ENCODE results near the gene MFSD2A.

The MFSD2A gene

GRCh38 chr1:39964552-39964951, 9.6 kb downstream of the MFSD2A start:
- no peaks in the 10 kb centered on the region for H3K79me2 ChIP-seq
- no peaks in the 10 kb centered on the region for H3K36me3 ChIP-seq (ENCODE audit: control insufficient read depth, insufficient read depth, low read length)

GRCh38 chr1:39965044-39965443, 10.1 kb downstream of the MFSD2A start:
- H3K4me3 ChIP-seq (ENCODE audit: low read depth, low read length) = no peak overlapping the region
- no peaks in the 10 kb centered on the region for H3K36me3 ChIP-seq (ENCODE audit: control insufficient read depth, insufficient read depth, low read length)
- H3K4me1 ChIP-seq = no peaks in the 10 kb centered on the region
- TF ChIP-seq CTCF (IDR thresholded peaks at IDR 0.05) = no peak
- no peak overlapping the region for H3K4me2 ChIP-seq (ENCODE audit: low read length)
- H3K27ac ChIP-seq = no peak overlapping the region
- H2AFZ ChIP-seq = no peak overlapping the region
- no peaks in the 10 kb centered on the region for H3K27me3 ChIP-seq (ENCODE audit: control insufficient read depth, insufficient read depth, low read length)
- no peaks in the 10 kb centered on the region for H3K79me2 ChIP-seq
- no peak overlapping the region for H3K9ac ChIP-seq
- H3K9me3 ChIP-seq (ENCODE audit: control insufficient read depth, low read length) = no peaks in the 10 kb centered on the region

More at GRCh38 chr1:39964552-39964951, 9.6 kb downstream of the MFSD2A start:
- no peak overlapping the region for H3K9ac ChIP-seq
- H3K27me3 ChIP-seq (ENCODE audit: control insufficient read depth, insufficient read depth, low read length) = no peaks in the 10 kb centered on the region
- TF ChIP-seq CTCF (IDR thresholded peaks at IDR 0.05) = no peak
- H3K27ac ChIP-seq = no peak overlapping the region
- no peaks in the 10 kb centered on the region for H3K4me1 ChIP-seq
- no peak overlapping the region for H2AFZ ChIP-seq
- no peaks in the 10 kb centered on the region for H3K9me3 ChIP-seq (ENCODE audit: control insufficient read depth, low read length)
- H3K4me3 ChIP-seq (ENCODE audit: low read depth, low read length) = no peak overlapping the region
- no peak overlapping the region for H3K4me2 ChIP-seq (ENCODE audit: low read length)

DNA sequence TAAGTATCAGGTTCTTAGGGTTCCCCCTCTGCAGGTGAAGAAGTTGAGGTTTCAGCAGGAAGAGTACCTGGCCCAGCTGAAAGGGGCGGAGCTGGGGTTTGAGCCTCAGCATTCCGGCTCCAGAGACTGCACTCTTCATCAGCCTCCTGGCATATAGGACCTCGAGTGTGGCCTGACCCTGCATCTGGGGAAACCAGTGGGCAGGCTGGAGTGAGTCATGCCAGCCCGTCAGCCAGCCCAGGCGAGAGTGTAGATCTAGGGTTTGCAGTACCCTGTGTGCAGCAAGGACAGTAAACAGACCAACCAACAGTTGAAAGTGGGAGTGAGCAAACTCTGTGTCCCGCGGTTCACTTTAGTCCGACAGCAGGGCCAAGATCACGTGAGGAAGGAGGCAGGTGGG, 14.1 kb downstream of the MFSD2A start:
- Histone ChIP-seq H3K4me1 (no peaks in the 10 kb centered on the region), H3K4me3 (ENCODE audit: low read depth, low read length) (no peak overlapping the region), H3K79me2 (no peaks in the 10 kb centered on the region), H3K9ac (no peak overlapping the region), H3K36me3 (ENCODE audit: control insufficient read depth, insufficient read depth, low read length) (no peaks in the 10 kb centered on the region), H2AFZ (no peak overlapping the region), H3K27ac (no peak overlapping the region), H3K4me2 (ENCODE audit: low read length) (no peak overlapping the region), H3K9me3 (ENCODE audit: control insufficient read depth, low read length) (no peaks in the 10 kb centered on the region), H3K27me3 (ENCODE audit: control insufficient read depth, insufficient read depth, low read length) (no peaks in the 10 kb centered on the region)
- no peak for TF ChIP-seq CTCF (IDR thresholded peaks at IDR 0.05)

GRCh38 chr1:39969531-39970270, 14.8 kb downstream of the MFSD2A start:
- Histone ChIP-seq H3K9me3 (ENCODE audit: control insufficient read depth, low read length) (no peaks in the 10 kb centered on the region), H3K4me2 (ENCODE audit: low read length) (no peak overlapping the region), H3K9ac (no peak overlapping the region), H3K4me3 (ENCODE audit: low read depth, low read length) (no peak overlapping the region), H2AFZ (no peak overlapping the region), H3K36me3 (ENCODE audit: control insufficient read depth, insufficient read depth, low read length) (no peaks in the 10 kb centered on the region), H3K27ac (no peak overlapping the region), H3K79me2 (no peaks in the 10 kb centered on the region), H3K4me1 (no peaks in the 10 kb centered on the region), H3K27me3 (ENCODE audit: control insufficient read depth, insufficient read depth, low read length) (no peaks in the 10 kb centered on the region)
- TF ChIP-seq CTCF (IDR thresholded peaks at IDR 0.05) = no peak

DNA sequence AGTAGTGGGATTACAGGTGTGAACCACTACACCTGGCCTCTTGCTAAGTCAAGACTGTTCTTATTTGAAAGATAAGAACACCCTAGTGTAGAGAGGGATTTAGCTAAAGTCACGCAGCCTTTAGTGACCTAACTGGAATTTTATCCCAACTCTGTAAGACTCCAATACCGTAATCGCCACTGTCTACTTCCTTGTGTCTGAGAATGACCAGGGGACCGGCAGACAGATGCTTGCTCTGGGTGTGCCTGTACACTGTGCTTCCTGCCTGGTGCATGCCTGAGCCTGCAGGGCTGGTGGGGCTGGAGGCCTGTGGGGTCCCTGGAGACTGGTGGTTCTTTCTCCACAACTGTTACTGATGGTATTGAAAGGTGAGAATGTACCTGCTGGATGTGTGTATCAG, 15.3 kb downstream of the MFSD2A start:
- no peak overlapping the region for H2AFZ ChIP-seq
- H3K27me3 ChIP-seq (ENCODE audit: control insufficient read depth, insufficient read depth, low read length) = no peaks in the 10 kb centered on the region
- no peak overlapping the region for H3K4me2 ChIP-seq (ENCODE audit: low read length)
- no peak for TF ChIP-seq CTCF (IDR thresholded peaks at IDR 0.05)
- H3K9me3 ChIP-seq (ENCODE audit: control insufficient read depth, low read length) = no peaks in the 10 kb centered on the region
- H3K4me3 ChIP-seq (ENCODE audit: low read depth, low read length) = no peak overlapping the region
- H3K27ac ChIP-seq = no peak overlapping the region
- H3K79me2 ChIP-seq = no peaks in the 10 kb centered on the region
- no peak overlapping the region for H3K9ac ChIP-seq
- no peaks in the 10 kb centered on the region for H3K36me3 ChIP-seq (ENCODE audit: control insufficient read depth, insufficient read depth, low read length)
- no peaks in the 10 kb centered on the region for H3K4me1 ChIP-seq

All from parathyroid adenoma (tissue), 2 donors.